SK-N-SH (cell line): Measurements from ENCODE around the gene SMIM34.
"Not testable (repeated sequence)": the region's sequence is repeated elsewhere in the genome, so short reads cannot be mapped to it uniquely, and the experiment has no call there.

ENCODE experiments used
- EP300 ChIP-seq, 2 experiments: IDR thresholded peaks; 2 replicates each; pipeline versions ENCODE4 v1.4.0 to v1.6.1; 2012; ENCODE audit warnings: borderline replicate concordance in 1 of 2, low read depth in 1 of 2, low read length in 1 of 2
- EZH2phosphoT487 ChIP-seq: fragments of 200-600 bp; sonication (generic); IDR thresholded peaks from 2 replicates; pipeline ENCODE4 v1.6.1; 2017; ENCODE audit warnings: low read depth, mixed run types, mild to moderate bottlenecking, antibody characterized with exemption, moderate library complexity, borderline replicate concordance
- GATA2 ChIP-seq: sonication (generic); formaldehyde crosslinking; IDR thresholded peaks from 2 replicates; pipeline ENCODE4 v1.5.0; 2020; ENCODE audit warnings: mild to moderate bottlenecking, missing genetic modification reagents
- JUND ChIP-seq: IDR thresholded peaks from 2 replicates; pipeline ENCODE4 v1.4.0; 2012
- NFIC ChIP-seq: IDR thresholded peaks from 2 replicates; pipeline ENCODE4 v1.4.0; 2012; ENCODE audit warnings: borderline replicate concordance
- POLR2AphosphoS5 ChIP-seq: IDR thresholded peaks from 2 replicates; pipeline ENCODE4 v1.6.1; 2012; ENCODE audit warnings: low read depth, low read length
- SIN3A ChIP-seq: IDR thresholded peaks from 2 replicates; pipeline ENCODE4 v1.6.1; 2012; ENCODE audit warnings: low read depth, mild to moderate bottlenecking, low read length, moderate library complexity, borderline replicate concordance
- YY1 ChIP-seq: IDR thresholded peaks from 2 replicates; pipeline ENCODE4 v1.4.0; 2012; ENCODE audit warnings: low read depth, mild to moderate bottlenecking
- TF ChIP-seq, protein P1 (sequence below): fragments of 200-600 bp; sonication (generic); IDR thresholded peaks from 2 replicates; pipeline ENCODE4 v1.6.1; 2017; ENCODE audit warnings: antibody characterized with exemption, mild to moderate bottlenecking, moderate library complexity
- TF ChIP-seq, protein P2 (sequence below): IDR thresholded peaks from 2 replicates; pipeline ENCODE4 v1.6.1; 2012; ENCODE audit warnings: mild to moderate bottlenecking, low read depth, low read length, moderate library complexity

DNA sequence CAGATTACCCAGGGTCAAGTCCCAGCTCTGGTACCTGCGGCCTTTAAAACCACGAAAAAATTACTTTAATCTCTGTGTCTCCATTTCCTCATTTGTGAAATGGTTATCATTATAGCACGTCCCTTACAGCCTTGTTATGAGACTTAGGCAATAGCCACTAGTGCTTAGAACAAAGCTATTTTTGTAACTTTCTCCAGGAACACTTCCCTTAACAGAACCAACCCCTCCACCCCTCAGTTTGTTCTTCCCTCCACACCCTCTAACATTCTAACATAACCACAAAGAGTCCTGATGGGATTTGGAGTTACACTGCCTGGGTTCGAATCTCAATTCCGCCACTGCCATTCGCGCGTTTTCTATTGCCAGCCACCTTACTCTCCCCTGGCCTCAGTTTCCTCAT is 49.3 kb downstream of the SMIM34 start:
- TF ChIP-seq, protein P1, sequence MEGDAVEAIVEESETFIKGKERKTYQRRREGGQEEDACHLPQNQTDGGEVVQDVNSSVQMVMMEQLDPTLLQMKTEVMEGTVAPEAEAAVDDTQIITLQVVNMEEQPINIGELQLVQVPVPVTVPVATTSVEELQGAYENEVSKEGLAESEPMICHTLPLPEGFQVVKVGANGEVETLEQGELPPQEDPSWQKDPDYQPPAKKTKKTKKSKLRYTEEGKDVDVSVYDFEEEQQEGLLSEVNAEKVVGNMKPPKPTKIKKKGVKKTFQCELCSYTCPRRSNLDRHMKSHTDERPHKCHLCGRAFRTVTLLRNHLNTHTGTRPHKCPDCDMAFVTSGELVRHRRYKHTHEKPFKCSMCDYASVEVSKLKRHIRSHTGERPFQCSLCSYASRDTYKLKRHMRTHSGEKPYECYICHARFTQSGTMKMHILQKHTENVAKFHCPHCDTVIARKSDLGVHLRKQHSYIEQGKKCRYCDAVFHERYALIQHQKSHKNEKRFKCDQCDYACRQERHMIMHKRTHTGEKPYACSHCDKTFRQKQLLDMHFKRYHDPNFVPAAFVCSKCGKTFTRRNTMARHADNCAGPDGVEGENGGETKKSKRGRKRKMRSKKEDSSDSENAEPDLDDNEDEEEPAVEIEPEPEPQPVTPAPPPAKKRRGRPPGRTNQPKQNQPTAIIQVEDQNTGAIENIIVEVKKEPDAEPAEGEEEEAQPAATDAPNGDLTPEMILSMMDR: not testable (repeated sequence)
- not testable (repeated sequence) for TF ChIP-seq EZH2phosphoT487; SIN3A; NFIC; EP300 (IDR thresholded peaks at IDR 0.05; ENCODE audit: borderline replicate concordance in 1 of 2, low read depth in 1 of 2, low read length in 1 of 2); JUND; GATA2 (CRISPR knock-in tag); POLR2AphosphoS5; YY1
- TF ChIP-seq, protein P2, sequence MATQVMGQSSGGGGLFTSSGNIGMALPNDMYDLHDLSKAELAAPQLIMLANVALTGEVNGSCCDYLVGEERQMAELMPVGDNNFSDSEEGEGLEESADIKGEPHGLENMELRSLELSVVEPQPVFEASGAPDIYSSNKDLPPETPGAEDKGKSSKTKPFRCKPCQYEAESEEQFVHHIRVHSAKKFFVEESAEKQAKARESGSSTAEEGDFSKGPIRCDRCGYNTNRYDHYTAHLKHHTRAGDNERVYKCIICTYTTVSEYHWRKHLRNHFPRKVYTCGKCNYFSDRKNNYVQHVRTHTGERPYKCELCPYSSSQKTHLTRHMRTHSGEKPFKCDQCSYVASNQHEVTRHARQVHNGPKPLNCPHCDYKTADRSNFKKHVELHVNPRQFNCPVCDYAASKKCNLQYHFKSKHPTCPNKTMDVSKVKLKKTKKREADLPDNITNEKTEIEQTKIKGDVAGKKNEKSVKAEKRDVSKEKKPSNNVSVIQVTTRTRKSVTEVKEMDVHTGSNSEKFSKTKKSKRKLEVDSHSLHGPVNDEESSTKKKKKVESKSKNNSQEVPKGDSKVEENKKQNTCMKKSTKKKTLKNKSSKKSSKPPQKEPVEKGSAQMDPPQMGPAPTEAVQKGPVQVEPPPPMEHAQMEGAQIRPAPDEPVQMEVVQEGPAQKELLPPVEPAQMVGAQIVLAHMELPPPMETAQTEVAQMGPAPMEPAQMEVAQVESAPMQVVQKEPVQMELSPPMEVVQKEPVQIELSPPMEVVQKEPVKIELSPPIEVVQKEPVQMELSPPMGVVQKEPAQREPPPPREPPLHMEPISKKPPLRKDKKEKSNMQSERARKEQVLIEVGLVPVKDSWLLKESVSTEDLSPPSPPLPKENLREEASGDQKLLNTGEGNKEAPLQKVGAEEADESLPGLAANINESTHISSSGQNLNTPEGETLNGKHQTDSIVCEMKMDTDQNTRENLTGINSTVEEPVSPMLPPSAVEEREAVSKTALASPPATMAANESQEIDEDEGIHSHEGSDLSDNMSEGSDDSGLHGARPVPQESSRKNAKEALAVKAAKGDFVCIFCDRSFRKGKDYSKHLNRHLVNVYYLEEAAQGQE: not testable (repeated sequence)
